ENCODE data around the gene TARBP1. TPM values are rescaled to one million over a fixed set of nuclear protein-coding genes. Genes with fewer than 3 reads are reported as not detected.

The TARBP1 gene
- total RNA-seq, 1 donor from 2014 or later = 24.6 TPM

- Histone ChIP-seq H3K36me3 (peaks cover 64% of the 10 kb centered on the region), H3K4me1 (no peaks in the 10 kb centered on the region), H3K9me3 (no peaks in the 10 kb centered on the region), H3K27ac (no peak overlapping the region), H3K27me3 (ENCODE audit: low read depth) (no peaks in the 10 kb centered on the region), H3K4me3 (no peak overlapping the region)
- intact Hi-C loops (cut with DNase I) = no loop called here
- ATAC-seq (no peak), DNase-seq (no peak)
- no peak for TF ChIP-seq CTCF (IDR thresholded peaks at IDR 0.05)
Measured at GRCh38 chr1:234430691-234431090, 48.3 kb downstream of the TARBP1 start.

GRCh38 chr1:234429434-234429806, 49.6 kb downstream of the TARBP1 start:
- intact Hi-C loops (cut with DNase I) = no loop called here
- H3K4me1 ChIP-seq = no peaks in the 10 kb centered on the region
- no peak for TF ChIP-seq CTCF (IDR thresholded peaks at IDR 0.05)
- ATAC-seq (no peak), DNase-seq (no peak)
- H3K36me3 ChIP-seq = peaks cover 62% of the 10 kb centered on the region
- no peaks in the 10 kb centered on the region for H3K27me3 ChIP-seq (ENCODE audit: low read depth)
- H3K4me3 ChIP-seq = no peak overlapping the region
- no peak overlapping the region for H3K27ac ChIP-seq
- no peaks in the 10 kb centered on the region for H3K9me3 ChIP-seq

GRCh38 chr1:234427950-234428646, 50.9 kb downstream of the TARBP1 start:
- H3K4me1 ChIP-seq = no peaks in the 10 kb centered on the region
- no peak for ATAC-seq
- peaks cover 62% of the 10 kb centered on the region for H3K36me3 ChIP-seq
- intact Hi-C loops (cut with DNase I) = no loop called here
- no peaks in the 10 kb centered on the region for H3K9me3 ChIP-seq
- no peak overlapping the region for H3K4me3 ChIP-seq
- no peak for DNase-seq
- no peaks in the 10 kb centered on the region for H3K27me3 ChIP-seq (ENCODE audit: low read depth)
- H3K27ac ChIP-seq = no peak overlapping the region
- no peak for TF ChIP-seq CTCF (IDR thresholded peaks at IDR 0.05)

GRCh38 chr1:234413990-234414389, 65.0 kb downstream of the TARBP1 start:
- ATAC-seq (no peak), DNase-seq (no peak)
- TF ChIP-seq CTCF (IDR thresholded peaks at IDR 0.05) = no peak
- H3K27me3 ChIP-seq (ENCODE audit: low read depth) = no peaks in the 10 kb centered on the region
- H3K9me3 ChIP-seq = no peaks in the 10 kb centered on the region
- intact Hi-C loops (cut with DNase I) = no loop called here
- no peaks in the 10 kb centered on the region for H3K4me1 ChIP-seq
- no peak overlapping the region for H3K4me3 ChIP-seq
- no peak overlapping the region for H3K27ac ChIP-seq
- peaks cover 61% of the 10 kb centered on the region for H3K36me3 ChIP-seq

GRCh38 chr1:234413485-234413884, 65.5 kb downstream of the TARBP1 start:
- H3K4me1 ChIP-seq = no peaks in the 10 kb centered on the region
- no peak for DNase-seq
- peaks cover 59% of the 10 kb centered on the region for H3K36me3 ChIP-seq
- H3K27me3 ChIP-seq (ENCODE audit: low read depth) = no peaks in the 10 kb centered on the region
- intact Hi-C loops (cut with DNase I) = no loop called here
- no peak overlapping the region for H3K27ac ChIP-seq
- no peak overlapping the region for H3K4me3 ChIP-seq
- no peak for TF ChIP-seq CTCF (IDR thresholded peaks at IDR 0.05)
- H3K9me3 ChIP-seq = no peaks in the 10 kb centered on the region
- ATAC-seq = no peak

All from lower lobe of right lung (tissue), 2 donors.